IMR-90 (cell line): Measurements from ENCODE around the gene C16orf89. TPM values are rescaled to one million over a fixed set of nuclear protein-coding genes. Genes with fewer than 3 reads are reported as not detected.
"Not testable (repeated sequence)": the region's sequence is repeated elsewhere in the genome, so short reads cannot be mapped to it uniquely, and the experiment has no call there.

Source experiments
- ATAC-seq: fragments of 200-7000 bp; cut with Tn5 transposase; 2 replicates; pipeline ENCODE4 v1.9.1; 2020; ENCODE audit warnings: low read depth, mild to moderate bottlenecking, moderate library complexity
- BruUV-seq: library from RNA; stranded (reverse); fragments of 400-500 nt; replicated peaks from 2 replicates; lab custom pipeline; 2021; lab: Mats Ljungman, UMichigan
- CTCF ChIA-PET: fragments of 300-600 bp; formaldehyde crosslinking; extraction: SDS; loops from one replicate; lab custom pipeline; 2021; ENCODE audit warnings: antibody characterized with exemption; lab: Yijun Ruan, JAX
- POLR2A ChIA-PET: fragments of 300-600 bp; sonication (Branson Sonifier 250); formaldehyde crosslinking; loops from one replicate; lab custom pipeline; 2022; ENCODE audit warnings: antibody characterized with exemption; ENCODE audit not compliant: unreplicated experiment; lab: Charles Lee
- DNase-seq: peaks from one replicate; pipeline ENCODE4 v3.0.0; 2013
- H2AFZ ChIP-seq: replicated peaks from 2 replicates; pipeline ENCODE3; 2013; ENCODE audit warnings: low read length, mild to moderate bottlenecking; ENCODE audit not compliant: poor library complexity
- H2AK5ac ChIP-seq: 2 replicates; pipeline ENCODE4 v1.6.1; 2013; ENCODE audit warnings: low read depth, low read length, inconsistent platforms
- H2AK9ac ChIP-seq: replicated peaks from 2 replicates; pipeline ENCODE3; 2013; ENCODE audit warnings: mild to moderate bottlenecking, low read depth, low read length, moderate library complexity; ENCODE audit not compliant: poor library complexity
- H2BK120ac ChIP-seq: 2 replicates; pipeline ENCODE4 v1.6.1; 2013; ENCODE audit warnings: low read depth, low read length, inconsistent platforms
- H2BK15ac ChIP-seq: 3 replicates; pipeline ENCODE4 v1.6.1; 2013; ENCODE audit warnings: low read depth, low read length, inconsistent platforms
- H2BK20ac ChIP-seq: 2 replicates; pipeline ENCODE4 v1.6.1; 2013; ENCODE audit warnings: low read depth, mild to moderate bottlenecking, inconsistent platforms, low read length, moderate library complexity
- H2BK5ac ChIP-seq: 2 replicates; pipeline ENCODE4 v1.6.1; 2013; ENCODE audit warnings: mild to moderate bottlenecking, low read depth, low read length, inconsistent platforms; ENCODE audit not compliant: poor library complexity, severe bottlenecking
- H3K14ac ChIP-seq: replicated peaks from 2 replicates; pipeline ENCODE4 v1.6.1; 2013; ENCODE audit warnings: low read depth, low read length, inconsistent platforms
- H3K18ac ChIP-seq: 2 replicates; pipeline ENCODE4 v1.6.1; 2013; ENCODE audit warnings: low read depth, low read length, control low read depth
- H3K23ac ChIP-seq: 2 replicates; pipeline ENCODE4 v1.6.1; 2013; ENCODE audit warnings: low read depth, low read length, inconsistent platforms
- H3K27ac ChIP-seq: 2 replicates; pipeline ENCODE4 v1.5.1; 2013; ENCODE audit warnings: mild to moderate bottlenecking, control low read depth, low read length; ENCODE audit not compliant: insufficient read depth
- H3K27me3 ChIP-seq: 2 replicates; pipeline ENCODE4 v1.6.1; 2013; ENCODE audit warnings: low read length; ENCODE audit not compliant: control insufficient read depth, insufficient read depth
- H3K36me3 ChIP-seq: 2 replicates; pipeline ENCODE4 v1.6.1; 2013; ENCODE audit warnings: low read length, mixed read lengths; ENCODE audit not compliant: control insufficient read depth, insufficient read depth
- H3K4ac ChIP-seq: 2 replicates; pipeline ENCODE4 v1.6.1; 2013; ENCODE audit warnings: low read depth, low read length, inconsistent platforms
- H3K4me1 ChIP-seq: 2 replicates; pipeline ENCODE4 v1.6.1; 2013; ENCODE audit warnings: low read length, mixed read lengths; ENCODE audit not compliant: control insufficient read depth, insufficient read depth
- H3K4me2 ChIP-seq: 2 replicates; pipeline ENCODE4 v1.6.1; 2013; ENCODE audit warnings: low read depth, mild to moderate bottlenecking, control low read depth, low read length, moderate library complexity
- H3K4me3 ChIP-seq: 2 replicates; pipeline ENCODE4 v1.5.1; 2013; ENCODE audit warnings: low read depth, mild to moderate bottlenecking, control low read depth, low read length, moderate library complexity; ENCODE audit not compliant: insufficient read depth
- H3K56ac ChIP-seq: 2 replicates; pipeline ENCODE4 v1.6.1; 2013; ENCODE audit warnings: low read length, inconsistent platforms; ENCODE audit not compliant: insufficient read depth; ENCODE audit errors: extremely low read depth
- H3K79me1 ChIP-seq, 2 experiments: 2 replicates each; pipeline ENCODE4 v1.6.1; 2013; ENCODE audit warnings: low read length in 2 of 2, inconsistent platforms in 1 of 2, low read depth in 1 of 2
- H3K9ac ChIP-seq: 2 replicates; pipeline ENCODE4 v1.6.1; 2013; ENCODE audit warnings: low read depth, low read length, control low read depth
- H3K9me1 ChIP-seq: 2 replicates; pipeline ENCODE4 v1.6.1; 2013; ENCODE audit warnings: low read length, inconsistent platforms; ENCODE audit not compliant: insufficient read depth
- H3K9me3 ChIP-seq: 2 replicates; pipeline ENCODE4 v1.6.1; 2013; ENCODE audit warnings: low read length; ENCODE audit not compliant: control insufficient read depth, insufficient read depth
- H4K20me1 ChIP-seq: 2 replicates; pipeline ENCODE4 v1.6.1; 2013; ENCODE audit warnings: low read length, inconsistent platforms; ENCODE audit not compliant: insufficient read depth
- H4K5ac ChIP-seq: 2 replicates; pipeline ENCODE4 v1.6.1; 2013; ENCODE audit warnings: mild to moderate bottlenecking, low read depth, low read length, control low read depth
- H4K8ac ChIP-seq, 2 experiments: 2 replicates each; pipeline ENCODE4 v1.6.1; 2013; ENCODE audit warnings: low read depth in 2 of 2, low read length in 2 of 2, control low read depth in 1 of 2, inconsistent platforms in 1 of 2
- H4K91ac ChIP-seq: 2 replicates; pipeline ENCODE4 v1.6.1; 2013; ENCODE audit warnings: low read depth, low read length, inconsistent platforms; ENCODE audit not compliant: insufficient read depth
- WGBS, 2 experiments: methylation state at CpG; one replicate each; pipeline versions ENCODE4 v1.1.5 to v1.1.7; 2013; ENCODE audit warnings: missing lambda C conversion rate in 2 of 2; ENCODE audit not compliant: insufficient read length in 1 of 2; ENCODE audit errors: extremely low coverage in 2 of 2; 5-methylcytosine and 5-hydroxymethylcytosine counted together
- dilution Hi-C: fragments of 300-500 bp; cut with HindIII; formaldehyde crosslinking; loops from one replicate; pipeline ENCODE4 v1.14.3; 2018; ENCODE audit warnings: low sequenced_read_pairs; ENCODE audit not compliant: unreplicated experiment
- in situ Hi-C: fragments of 300-500 bp; cut with MboI; formaldehyde crosslinking; loops from 3 replicates; pipeline ENCODE4 v1.14.3; 2019; ENCODE audit warnings: low sequenced_read_pairs, inconsistent platforms, mixed read lengths
- intact Hi-C: fragments of 100-400 bp; cut with micrococcal nuclease; formaldehyde crosslinking; loops from 2 replicates; pipeline ENCODE4 v1.10.0; 2022
- polyA plus RNA-seq, 3 experiments: library from polyadenylated mRNA; depleted of rRNA; stranded (reverse); fragments of >200 nt; gene quantifications; 2 replicates each; pipeline ENCODE4 v1.2.3, GENCODE V29; 2012; ENCODE audit warnings: low replicate concordance in 1 of 3
- total RNA-seq: library from RNA; depleted of rRNA; stranded (reverse); fragments of >200 nt; gene quantifications from 2 replicates; pipeline ENCODE4 v1.2.3, GENCODE V29; 2012

The C16orf89 gene
- total and polyA plus RNA-seq, 2 of the 4 experiments (the other 2 are of a cell fraction): 0.17 to 0.18 TPM

- H3K4me3 ChIP-seq, BruUV-seq, H4K8ac ChIP-seq, H3K4me1 ChIP-seq, H2AK9ac ChIP-seq, H2BK15ac ChIP-seq, in situ Hi-C loops, H4K5ac ChIP-seq, ATAC-seq, H3K9me1 ChIP-seq, H3K23ac ChIP-seq, H3K36me3 ChIP-seq, H2BK120ac ChIP-seq, H3K4me2 ChIP-seq, H2AK5ac ChIP-seq, H2BK20ac ChIP-seq, H4K20me1 ChIP-seq, H3K56ac ChIP-seq, H3K9ac ChIP-seq, DNase-seq, H3K14ac ChIP-seq, H3K18ac ChIP-seq, dilution Hi-C loops, H3K27ac ChIP-seq, H2AFZ ChIP-seq, H3K9me3 ChIP-seq, H3K27me3 ChIP-seq, H2BK5ac ChIP-seq, POLR2A ChIA-PET, H4K91ac ChIP-seq, CTCF ChIA-PET, H3K4ac ChIP-seq, H3K79me1 ChIP-seq: not testable (repeated sequence)
- no CpG with 5 or more reads among the region's 11 CpGs for WGBS, 2 experiments
- intact Hi-C loops: loop anchor here (2.0 to 10.0 kb wide), 3 partner anchors 37 to 1551 kb away; partner anchors contain the start of gene SEC14L5
Measured at GRCh38 chr16:5093746-5094145, 28.0 kb upstream of the C16orf89 start.

GRCh38 chr16:5093081-5093480 lies 27.3 kb upstream of the C16orf89 start:
- in situ Hi-C loops, H4K8ac ChIP-seq, dilution Hi-C loops, H3K4me3 ChIP-seq, H4K91ac ChIP-seq, BruUV-seq, H4K20me1 ChIP-seq, H3K9ac ChIP-seq, POLR2A ChIA-PET, H3K36me3 ChIP-seq, H2AFZ ChIP-seq, H3K4me2 ChIP-seq, H3K4ac ChIP-seq, H2BK15ac ChIP-seq, H4K5ac ChIP-seq, H2BK120ac ChIP-seq, H2AK9ac ChIP-seq, H3K27me3 ChIP-seq, H3K56ac ChIP-seq, H3K9me1 ChIP-seq, H3K14ac ChIP-seq, ATAC-seq, DNase-seq, H3K9me3 ChIP-seq, H3K79me1 ChIP-seq, H2BK20ac ChIP-seq, H3K18ac ChIP-seq, H2BK5ac ChIP-seq, H3K23ac ChIP-seq, H2AK5ac ChIP-seq, H3K27ac ChIP-seq, H3K4me1 ChIP-seq: not testable (repeated sequence)
- WGBS, 2 experiments: no CpG with 5 or more reads among the region's 9 CpGs
- CTCF ChIA-PET: interaction anchor here (0.6 to 1.6 kb wide), 2 partner anchors 36 to 1588 kb away, joined by 4 to 7 read pairs; no protein-coding TSS in a partner anchor
- intact Hi-C loops: loop anchor here (2.0 to 10.0 kb wide), 3 partner anchors 36 to 1552 kb away; partner anchors contain the start of gene SEC14L5
